Activated CD4-positive, alpha-beta T cell treated with anti-CD3 and anti-CD28 coated beads, Interleukin-2, Interleukin-6, amounts not matched to agents 100 ng/mL and 50 ng/mL, durations not matched to agents 16 hours and 8 hours (primary cell): ENCODE data around the gene KRTAP12-3.
"Not testable (repeated sequence)": the region's sequence is repeated elsewhere in the genome, so short reads cannot be mapped to it uniquely, and the experiment has no call there.

ENCODE experiments used
- DNase-seq: peaks from one replicate; pipeline ENCODE4 v3.0.0-alpha.2; 2020

The KRTAP12-3 gene

DNA sequence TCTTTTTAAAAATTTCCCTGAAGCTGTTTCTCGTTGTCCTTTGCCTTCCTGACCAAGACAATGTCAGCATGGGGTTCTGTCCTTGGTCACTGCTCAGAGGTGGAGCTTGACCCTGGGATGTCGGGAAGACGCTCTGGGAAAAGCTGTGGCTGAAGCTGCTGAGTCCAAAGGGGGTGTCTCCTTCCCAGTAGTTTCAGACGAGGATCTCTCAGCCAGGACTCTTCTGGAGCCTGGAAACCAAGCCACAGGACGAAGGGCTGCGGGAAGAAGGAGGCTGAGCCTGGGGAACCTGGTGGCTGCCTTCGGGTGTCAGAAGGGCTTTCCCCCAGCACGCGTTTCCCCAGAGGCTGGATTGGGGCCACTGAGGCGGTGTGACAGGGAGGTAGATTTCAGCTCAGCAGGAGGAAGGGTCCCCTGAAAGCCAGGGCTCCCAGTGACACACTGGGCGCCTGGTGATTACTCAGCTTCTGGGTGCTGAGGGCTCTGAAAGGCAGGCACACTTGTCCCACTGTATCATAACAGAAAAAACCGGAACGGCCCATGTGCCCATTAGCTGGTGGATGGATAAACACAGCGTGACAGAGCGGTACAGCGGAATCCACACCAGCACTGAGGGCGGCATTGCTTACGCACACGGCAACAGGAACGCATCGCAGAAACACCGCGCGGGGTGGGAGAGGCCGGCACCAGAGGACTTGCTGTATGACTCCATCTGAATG lies 29.3 kb downstream of the KRTAP12-3 start:
- no peak for DNase-seq

DNA sequence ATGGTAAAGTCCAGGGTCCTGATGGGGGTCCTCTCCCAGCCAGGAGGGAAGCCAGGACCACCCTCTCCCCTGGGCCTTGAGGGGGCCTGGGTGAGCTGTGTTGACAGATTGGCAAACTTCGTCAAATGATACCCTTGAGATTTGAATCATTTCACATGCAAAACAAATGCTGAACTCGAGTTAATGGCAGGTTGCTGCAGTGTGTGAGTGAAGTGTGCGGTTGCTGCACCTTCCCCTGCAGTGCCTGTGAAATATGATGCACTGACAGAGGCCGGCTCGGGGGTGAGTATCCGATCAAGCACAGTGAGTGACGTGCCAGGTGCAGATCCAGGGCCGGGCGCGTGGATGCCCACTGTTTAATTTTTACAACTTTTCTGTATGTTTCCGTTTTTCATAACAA lies 29.9 kb downstream of the KRTAP12-3 start:
- no peak for DNase-seq

DNA sequence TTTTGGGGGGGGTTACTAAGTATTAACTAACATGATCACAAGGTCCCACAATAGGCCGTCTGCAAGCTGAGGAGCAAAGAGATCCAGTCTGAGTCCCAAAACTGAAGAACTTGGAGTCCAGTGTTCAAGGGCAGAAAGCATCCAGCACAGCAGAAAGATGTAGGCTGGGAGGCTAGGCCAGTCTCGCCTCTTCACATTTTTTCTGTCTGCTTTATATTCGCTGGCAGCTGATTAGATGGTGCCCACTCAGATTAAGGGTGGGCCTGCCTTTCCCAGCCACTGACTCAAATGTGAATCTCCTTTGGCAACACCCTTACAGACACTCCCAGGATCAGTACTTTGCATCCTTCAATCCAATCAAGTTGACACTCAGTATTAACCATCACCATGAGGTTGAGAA lies 32.0 kb downstream of the KRTAP12-3 start:
- not testable (repeated sequence) for DNase-seq

DNA sequence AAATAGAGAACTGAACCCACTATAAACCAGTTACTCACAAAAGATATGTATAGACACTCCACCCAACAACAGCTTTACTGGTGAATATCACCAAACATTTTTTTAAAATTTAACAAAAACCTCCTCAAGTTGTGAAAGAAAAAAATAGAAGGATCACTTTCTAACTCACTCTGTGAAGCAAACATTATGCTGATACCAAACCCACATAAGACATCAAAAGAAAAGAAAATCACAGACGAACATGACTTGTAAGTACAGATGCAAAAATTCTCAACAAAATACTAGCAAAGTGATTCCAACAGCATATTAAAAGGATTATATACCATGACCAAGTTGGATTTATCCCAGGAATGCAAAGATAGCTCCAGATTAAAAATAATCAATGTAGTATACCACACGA lies 34.0 kb downstream of the KRTAP12-3 start:
- no peak for DNase-seq

DNA sequence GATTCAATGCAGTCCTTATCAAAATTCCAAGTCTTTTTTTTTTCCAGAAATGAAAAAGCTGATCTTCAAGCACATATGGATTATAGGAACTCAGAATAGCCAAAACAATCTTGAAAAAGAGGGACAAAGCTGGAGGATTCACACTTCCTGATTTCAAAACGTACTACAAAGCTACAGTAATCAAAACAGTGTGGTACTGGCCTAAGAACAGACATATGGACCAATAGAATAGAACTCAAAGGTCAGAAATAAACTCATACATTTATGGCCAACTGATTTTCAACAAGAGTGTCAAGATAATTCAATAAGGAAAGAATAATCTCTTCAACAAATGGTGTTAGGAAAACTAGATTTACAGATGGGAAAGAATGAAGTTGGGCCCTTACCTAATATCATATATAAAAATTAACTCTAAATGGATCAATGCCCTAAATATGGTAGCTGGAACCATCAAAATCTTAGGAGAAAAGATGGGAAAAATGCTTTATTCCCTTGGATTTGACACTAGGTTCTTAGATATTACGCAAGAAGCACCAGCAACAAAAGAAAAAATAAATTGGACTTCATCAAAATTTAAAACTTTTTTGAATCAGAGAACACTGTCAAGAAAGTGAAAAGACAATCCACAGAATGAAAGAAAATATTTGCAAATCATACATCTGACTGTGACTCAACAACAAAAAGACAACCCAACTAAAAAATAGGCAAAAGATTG lies 35.2 kb downstream of the KRTAP12-3 start:
- no peak for DNase-seq

DNA sequence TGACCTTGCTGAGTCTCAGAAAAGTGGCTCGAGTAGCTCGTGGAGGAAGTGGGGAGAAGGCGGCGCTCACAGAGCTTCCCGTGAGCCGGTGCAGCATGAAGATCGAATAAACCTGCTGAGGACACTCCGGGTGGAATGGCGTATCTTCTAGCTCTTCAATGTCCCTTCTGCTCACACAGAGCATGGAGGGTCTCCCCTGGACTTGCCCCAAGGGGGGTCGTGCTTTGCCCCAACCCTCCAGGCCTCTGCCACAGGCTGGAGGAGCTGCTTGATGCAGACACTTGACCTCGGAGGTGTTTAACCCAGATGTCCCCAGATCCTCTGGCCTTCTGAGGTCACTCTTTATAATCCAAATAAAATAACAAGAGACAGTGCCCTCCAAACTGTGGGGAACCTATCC lies 37.0 kb downstream of the KRTAP12-3 start:
- no peak for DNase-seq

DNA sequence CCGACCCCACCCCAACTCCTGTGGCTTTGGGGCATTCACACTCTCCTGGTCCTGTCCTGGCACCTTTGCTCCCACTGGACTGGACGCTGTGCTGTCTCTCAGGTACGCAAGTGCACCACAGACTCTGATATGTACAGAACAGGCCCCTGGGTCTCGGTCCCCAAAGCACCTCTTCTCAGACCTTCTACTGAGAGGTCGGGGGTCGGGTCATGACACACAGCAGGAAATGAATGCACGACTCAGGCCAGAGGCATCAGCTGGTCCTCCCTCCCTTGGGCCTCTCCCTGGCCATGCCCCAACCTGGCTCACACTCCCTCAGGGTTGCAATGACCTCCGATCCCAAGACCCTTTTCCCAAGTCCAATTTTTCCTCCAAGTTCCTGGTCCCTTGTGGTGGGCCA lies 37.5 kb downstream of the KRTAP12-3 start:
- no peak for DNase-seq

DNA sequence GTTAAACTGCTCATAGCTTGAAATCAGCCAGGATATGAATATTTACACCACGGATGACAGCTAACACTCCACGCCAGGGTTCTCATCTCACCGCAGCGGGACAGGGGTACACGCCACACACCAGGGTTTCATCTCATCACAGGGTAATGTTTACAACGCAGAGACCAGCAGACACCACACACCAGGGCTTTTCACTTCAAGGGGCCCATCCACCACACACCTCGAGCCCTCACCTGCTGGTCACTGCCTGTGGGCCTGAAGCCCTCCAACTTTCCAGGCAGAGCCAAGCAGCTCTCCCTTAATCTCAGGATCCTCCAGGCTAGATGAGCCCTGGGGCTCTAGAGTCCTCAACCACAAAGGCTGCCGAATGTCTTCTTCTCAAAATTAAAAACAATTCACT lies 37.9 kb downstream of the KRTAP12-3 start:
- DNase-seq, result no peak

DNA sequence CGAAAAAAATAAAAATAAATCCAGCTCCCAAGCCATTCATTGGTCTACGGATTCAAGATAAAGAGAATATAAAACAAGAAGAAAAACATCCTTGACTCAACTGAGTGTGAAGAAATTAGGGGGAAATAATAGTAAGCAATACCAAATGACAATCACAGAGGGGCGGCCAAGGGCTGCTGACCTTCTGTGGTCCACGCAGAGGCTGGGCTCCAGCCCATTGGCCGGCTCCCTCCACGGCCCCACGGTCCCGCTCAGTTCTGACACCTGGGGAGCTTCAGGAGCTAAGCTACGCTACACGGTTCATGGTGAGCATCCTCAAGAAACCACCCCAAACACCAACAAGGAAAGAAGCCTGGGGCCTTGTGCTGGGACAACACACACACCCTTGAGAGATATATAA lies 38.8 kb downstream of the KRTAP12-3 start:
- no peak for DNase-seq

DNA sequence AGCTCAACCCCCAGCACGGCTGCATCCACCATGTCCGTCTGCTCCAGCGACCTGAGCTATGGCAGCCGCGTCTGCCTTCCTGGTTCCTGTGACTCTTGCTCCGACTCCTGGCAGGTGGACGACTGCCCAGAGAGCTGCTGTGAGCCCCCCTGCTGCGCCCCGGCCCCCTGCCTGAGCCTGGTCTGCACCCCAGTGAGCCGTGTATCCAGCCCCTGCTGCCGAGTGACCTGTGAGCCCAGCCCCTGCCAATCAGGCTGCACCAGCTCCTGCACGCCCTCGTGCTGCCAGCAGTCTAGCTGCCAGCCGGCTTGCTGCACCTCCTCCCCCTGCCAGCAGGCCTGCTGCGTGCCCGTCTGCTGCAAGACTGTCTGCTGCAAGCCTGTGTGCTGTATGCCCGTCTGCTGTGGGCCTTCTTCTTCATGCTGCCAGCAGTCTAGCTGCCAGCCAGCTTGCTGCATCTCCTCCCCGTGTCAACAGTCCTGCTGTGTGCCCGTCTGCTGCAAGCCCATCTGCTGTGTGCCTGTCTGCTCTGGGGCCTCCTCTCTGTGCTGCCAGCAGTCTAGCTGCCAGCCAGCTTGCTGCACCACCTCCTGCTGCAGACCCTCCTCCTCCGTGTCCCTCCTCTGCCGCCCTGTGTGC lies 39.6 kb downstream of the KRTAP12-3 start, which contains the start of gene KRTAP10-12:
KRTAP10-12 (plus strand) TSS at position 1 of the 639 bp plus-strand sequence; CDS start at position 31, 30 bp downstream.
- not testable (repeated sequence) for DNase-seq

DNA sequence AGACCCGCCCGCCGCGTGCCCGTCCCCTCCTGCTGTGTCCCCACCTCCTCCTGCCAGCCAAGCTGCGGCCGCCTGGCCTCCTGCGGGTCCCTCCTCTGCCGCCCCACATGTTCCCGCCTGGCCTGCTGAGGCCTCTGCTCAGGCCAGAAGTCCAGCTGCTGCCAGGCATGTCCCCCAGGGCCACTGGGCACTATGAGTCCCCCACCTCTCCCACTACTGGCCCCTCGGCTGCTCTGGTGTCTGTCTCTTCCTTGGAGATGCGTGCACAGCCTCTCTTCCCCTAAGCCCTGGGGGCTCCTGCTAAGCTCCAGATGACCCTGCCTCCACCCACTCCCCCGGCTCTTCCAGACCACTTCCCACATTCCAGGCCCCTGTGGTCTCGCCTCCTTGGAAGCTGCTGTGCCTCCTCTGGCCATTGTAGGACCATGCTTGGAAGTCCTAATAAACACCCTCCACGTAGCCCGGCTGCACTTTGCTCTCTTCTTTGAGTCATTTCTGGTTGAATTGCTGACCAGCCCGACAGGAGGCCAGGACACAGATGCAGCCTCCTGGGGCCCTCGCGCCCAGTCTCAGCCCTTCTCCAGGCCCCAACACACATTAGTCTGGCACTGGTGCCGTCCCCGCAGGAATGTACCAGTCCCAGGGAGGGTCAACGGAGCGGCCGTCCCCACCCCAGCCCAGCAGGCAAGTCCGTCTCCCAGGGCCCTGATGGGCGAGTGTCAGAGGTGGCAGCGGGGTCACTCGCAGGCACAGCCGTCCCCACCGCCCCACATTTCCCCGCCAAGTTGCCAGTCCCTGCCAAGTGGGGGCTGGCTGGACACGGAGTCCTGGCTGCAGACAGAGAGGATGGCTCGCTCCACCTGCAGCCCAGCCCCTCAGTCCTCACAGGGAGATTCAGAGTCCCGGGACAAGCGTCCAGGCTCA lies 40.3 kb downstream of the KRTAP12-3 start:
- no peak for DNase-seq

DNA sequence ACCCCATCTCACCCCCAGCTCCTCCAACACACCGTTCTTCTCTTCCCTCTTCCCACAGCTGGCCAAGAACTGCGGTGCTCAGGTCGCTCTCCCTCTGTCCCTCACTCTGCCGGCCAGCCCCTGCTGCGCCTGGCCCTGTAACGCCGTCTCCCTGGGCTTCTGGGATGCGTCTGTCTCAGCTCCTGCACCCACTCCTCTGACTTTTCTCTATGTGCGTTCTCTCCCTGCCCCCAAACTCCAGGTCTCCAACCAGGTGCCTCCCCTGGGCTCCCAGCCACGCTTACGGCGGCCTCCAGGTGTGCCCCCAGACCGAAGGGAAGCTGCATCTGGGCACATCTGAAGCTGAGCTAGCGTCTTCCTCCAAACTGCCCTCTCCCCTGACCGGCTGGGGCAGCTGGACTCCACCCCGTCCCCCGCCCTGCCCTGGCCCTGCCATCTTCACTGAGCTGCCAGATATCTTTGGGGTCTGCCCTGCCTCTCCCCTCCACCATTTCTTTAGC lies 41.8 kb downstream of the KRTAP12-3 start:
- no peak for DNase-seq

DNA sequence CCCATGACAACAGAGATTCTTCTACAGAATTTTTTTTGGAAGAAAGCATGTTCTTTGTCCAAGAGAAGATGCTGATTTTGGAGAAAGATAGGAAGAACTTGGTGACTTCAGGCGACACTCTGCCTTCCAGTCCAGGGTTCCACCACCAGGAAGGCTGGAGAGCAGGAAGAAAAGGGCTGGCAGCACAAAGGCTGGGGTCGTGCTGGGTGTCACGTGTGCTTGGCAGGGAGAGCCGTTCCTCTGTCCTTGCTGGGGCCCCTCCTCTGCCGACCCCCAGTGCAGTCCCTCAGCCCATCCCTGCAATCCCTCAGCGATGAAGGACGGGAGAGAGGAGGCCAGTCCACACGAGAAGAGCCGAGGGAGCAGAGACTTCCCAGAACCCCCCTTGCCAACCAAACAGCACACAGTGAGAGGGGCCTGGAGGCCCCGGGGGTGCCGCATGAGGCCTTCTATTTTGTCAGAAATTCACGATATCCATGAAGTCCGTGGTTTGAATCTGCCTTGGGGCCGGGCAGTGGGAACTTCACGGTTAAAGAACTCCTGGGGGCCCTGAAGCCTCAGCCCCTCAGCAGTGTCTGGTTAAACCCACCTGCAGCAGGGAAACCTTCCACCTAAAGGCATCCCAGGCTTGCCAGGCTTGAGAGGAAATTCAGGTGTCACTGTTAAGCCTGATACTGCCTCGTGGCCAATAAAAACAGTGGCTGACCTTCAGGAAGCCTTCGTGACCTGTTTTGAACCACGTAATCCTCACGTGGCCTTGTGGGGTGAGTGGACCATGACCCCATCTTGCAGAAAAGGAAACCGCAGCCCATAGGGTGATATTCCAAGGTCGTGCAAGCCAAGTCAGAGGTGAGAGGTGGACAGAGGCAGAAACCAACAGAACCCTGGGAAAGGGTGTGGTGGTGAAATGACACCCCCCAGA lies 42.6 kb downstream of the KRTAP12-3 start:
- DNase-seq, result no peak

DNA sequence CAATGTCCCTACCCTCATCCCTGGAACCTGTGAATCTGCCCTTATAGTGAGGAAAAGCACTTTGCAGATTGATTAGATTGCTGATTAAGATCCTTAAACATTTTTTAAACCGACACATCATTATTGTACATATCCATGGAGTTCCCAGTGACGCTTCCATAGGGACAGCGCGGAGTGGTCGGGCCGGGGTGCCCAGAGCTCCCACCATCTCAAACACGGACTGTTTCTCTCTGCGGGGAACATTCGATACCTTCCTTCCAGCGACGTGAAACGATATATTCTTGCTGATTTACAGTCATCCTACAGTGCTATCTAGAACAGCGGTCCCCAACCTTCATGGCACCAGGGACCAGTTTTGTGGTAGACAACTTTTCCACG lies 43.3 kb downstream of the KRTAP12-3 start:
- no peak for DNase-seq

DNA sequence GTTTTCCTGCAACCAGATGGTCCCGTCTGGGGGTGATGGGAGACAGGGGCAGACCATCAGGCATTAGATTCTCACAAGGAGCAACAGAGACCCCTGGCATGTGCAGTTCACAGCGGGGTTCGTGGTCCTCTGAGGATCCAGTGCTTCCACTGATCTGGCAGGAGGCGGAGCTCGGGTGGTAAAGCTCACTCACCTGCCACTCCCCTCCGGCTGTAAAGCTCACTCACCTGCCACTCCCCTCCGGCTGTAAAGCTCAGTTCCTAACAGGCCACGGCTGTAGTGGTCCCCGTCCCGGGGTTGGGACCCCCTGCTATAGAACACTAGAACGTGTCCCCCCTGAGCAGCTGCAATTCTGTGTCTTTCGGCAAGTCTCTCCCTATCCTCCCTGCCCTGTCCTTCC lies 43.8 kb downstream of the KRTAP12-3 start:
- no peak for DNase-seq

DNA sequence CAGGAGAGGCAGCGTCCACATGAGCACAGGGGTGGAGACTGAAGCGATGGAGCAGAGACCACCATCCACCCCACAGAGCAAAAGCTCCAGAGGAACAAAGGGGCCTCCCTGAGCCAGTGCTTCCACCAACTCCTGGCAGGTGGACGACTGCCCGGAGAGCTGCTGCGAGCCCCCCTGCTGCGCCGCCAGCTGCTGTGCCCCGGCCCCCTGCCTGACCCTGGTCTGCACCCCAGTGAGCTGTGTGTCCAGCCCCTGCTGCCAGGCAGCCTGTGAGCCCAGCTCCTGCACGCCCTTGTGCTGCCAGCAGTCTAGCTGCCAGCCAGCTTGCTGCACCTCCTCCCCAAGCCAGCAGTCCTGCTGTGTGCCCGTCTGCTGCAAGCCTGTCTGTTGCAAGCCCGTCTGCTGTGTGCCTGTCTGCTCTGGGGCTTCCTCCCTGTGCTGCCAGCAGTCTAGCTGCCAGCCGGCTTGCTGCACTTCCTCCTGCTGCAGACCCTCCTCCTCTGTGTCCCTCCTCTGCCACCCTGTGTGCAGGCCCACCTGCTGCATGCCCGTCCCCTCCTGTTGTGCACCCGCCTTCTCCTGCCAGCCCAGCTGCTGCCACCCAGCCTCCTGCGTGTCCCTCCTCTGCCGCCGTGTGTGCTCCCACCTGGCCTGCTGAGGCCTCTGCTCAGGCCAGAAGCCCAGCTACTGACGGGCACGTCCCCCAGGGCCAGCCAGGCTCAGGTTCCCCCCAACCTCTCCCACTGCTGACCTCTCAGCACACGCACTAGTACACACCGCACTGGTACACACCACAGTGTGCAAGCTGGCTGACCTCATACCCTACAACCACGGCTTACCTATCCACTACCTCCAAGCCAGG lies 44.6 kb downstream of the KRTAP12-3 start:
- no peak for DNase-seq

DNA sequence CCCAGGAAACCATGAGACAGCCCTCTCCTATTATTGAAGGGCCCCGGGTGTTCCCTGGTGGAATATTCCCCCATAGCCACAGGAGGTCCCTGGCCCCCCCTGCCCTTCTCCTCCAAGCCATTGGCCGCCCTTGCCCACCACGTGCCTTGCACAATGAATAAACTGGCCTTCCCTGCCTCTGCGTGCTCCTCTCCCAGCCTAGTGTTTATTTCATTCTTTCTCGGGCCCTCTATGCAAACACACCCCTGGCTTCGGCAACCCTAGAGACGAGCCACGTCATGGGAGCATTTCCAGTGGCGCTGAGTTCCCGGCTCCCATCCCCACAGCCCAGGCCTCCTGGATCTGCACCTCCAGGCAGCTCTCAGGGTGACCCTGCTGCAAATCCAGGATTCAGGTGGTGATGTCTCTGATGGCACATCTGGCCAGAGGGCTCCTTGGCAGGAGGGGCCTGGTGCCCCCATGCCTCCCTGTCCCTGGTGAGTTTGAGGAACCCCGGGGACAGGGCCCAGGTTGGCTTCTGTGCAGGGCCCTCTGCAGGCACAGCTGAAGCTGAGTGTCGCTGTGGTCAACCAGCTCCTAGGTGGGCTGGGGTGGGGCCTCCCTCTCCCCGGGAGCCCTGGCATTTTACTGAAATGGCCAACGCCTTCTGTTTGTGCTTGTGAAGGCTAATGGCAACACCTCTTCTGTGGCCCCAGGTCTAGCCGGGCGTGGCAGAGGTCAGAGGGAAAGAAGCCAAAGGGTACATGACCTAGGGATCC lies 45.4 kb downstream of the KRTAP12-3 start:
- no peak for DNase-seq

DNA sequence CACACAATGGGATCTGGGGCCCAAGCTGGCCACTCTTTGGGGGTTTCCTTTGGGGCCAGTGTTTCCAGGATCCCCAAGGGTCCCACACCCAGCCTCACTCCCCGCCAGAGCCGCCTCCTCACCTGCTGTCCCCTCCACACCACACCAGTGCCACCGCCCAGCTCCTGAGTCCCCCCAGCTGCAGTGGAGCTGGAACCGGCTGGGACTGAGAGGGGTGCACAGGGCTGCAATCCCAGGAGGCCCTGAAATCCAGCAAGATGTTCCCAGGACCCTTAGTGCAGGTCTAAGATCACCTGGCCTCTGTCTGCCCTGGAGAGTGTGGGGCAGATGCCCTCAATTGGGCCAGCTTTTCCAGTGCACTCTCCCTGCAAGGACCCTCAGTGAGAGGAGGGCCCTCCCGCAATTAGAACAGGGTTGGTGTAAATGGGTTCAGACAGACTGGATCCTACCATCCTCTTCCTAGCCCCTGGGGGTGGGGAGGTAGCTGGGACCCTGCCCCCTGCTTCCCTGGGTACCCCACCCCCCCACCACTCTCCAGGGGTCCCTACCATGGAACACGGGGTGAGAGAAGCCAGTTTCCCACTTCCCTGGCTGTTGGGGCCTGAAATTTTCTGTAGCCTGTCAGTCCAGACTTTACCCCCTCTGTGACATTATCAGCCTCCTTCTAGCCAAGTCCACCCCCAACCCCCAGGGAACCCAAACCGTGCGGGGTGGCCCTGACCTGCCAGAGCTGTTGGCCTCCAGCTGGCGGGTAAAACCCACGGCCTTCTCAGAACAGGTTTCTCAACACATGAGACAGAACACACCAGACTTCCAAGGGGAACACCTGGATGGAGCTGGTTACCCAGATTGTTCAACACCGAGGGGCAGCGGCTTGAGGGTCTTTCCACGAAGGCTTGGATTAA lies 46.3 kb downstream of the KRTAP12-3 start:
- DNase-seq, result no peak

DNA sequence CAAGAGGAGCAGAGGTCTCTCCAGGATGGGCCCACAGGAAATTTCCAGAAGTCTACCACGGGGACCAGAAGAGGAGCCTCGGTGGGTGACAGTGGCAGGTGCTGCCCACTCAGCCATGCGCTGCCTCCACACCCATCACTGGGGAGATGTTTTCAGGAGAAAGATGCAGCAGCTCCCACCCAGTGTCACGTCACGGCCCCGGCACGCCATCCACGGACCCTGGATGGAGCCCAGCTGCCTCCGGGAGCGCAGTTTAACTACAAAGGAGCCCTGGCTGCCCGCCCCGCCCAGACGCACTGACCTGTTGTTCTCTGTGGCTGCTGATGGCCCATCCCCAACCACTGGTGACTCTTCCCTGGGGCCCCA lies 46.9 kb downstream of the KRTAP12-3 start:
- no peak for DNase-seq
